Activated CD4-positive, alpha-beta T cell treated with anti-CD3 and anti-CD28 coated beads, Interleukin-2, Interleukin-4, amounts not matched to agents 100 ng/mL and 50 ng/mL, durations not matched to agents 16 hours and 8 hours (primary cell): ENCODE data around the gene SHLD2.
"Not testable (repeated sequence)": the region's sequence is repeated elsewhere in the genome, so short reads cannot be mapped to it uniquely, and the experiment has no call there.

Experiments
- DNase-seq: peaks from one replicate; pipeline ENCODE4 v3.0.0-alpha.2; 2020; ENCODE audit warnings: low spot score

The SHLD2 gene

DNA sequence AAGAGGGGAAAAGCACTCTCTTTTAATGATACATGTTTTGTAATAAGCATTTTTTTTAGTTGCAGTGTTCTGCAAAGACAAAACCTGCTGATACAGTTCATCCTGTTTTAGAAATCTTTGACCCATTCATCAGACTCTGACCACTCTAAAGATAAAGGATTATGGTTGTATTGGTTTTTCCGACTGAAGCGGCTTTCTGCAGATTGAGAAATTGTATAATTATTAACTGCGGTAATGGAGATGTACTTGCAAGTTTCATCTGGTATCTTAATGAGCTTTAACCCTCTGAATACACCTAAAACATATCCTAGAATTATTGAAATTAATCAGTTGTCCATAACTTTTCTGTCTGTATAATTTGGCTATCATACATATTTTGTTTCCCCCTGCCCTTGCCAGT lies 50.6 kb downstream of the SHLD2 start:
- not testable (repeated sequence) for DNase-seq

- DNase-seq, result not testable (repeated sequence)
These were observed 54.1 kb downstream of the SHLD2 start for GRCh38 chr10:87149020-87149609.

DNA sequence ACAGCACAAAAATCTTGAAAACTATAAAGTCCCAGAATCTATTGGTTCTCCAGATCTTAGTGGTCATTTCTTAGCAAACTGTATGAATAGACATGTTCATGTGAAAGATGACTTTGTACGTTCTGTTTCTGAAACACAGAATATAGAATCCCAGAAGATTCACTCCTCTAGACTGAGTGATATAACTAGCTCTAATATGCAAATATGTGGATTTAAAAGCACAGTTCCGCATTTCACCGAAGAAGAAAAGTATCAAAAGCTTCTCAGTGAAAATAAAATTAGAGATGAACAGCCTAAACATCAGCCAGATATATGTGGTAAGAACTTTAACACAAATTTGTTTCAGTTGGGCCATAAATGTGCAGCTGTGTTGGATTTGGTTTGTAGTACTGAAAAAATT lies 56.5 kb downstream of the SHLD2 start:
- DNase-seq, result not testable (repeated sequence)

- not testable (repeated sequence) for DNase-seq
These were observed 61.8 kb downstream of the SHLD2 start for GRCh38 chr10:87156841-87157240.

GRCh38 chr10:87157821-87158220 lies 62.8 kb downstream of the SHLD2 start:
- not testable (repeated sequence) for DNase-seq

DNA sequence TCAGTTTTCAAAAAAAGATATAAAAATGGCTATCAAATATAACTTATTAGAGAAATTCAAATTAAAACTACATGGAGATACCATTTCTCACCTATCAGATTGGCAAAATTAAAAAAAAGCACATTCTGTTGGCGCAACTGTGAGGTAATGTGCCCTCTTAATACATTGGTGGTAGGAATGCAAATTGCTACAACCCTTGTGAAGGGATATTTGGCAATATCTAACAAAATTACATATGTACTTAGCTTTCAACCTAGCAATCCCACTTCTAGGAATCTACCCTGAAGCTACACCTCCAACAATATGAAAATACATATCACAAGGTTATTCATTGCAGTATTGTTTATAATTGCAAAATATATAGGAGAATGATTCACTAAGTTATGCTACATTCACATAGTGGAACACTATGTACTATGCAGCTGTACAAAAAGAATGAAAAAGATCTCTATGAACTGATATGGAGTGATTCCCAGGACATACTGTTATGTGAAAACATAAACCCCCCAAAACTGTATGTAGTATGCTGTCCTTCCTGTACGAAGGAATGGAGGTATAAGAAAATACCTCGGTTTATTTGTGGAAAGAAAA lies 67.8 kb downstream of the SHLD2 start:
- DNase-seq, result not testable (repeated sequence)

DNA sequence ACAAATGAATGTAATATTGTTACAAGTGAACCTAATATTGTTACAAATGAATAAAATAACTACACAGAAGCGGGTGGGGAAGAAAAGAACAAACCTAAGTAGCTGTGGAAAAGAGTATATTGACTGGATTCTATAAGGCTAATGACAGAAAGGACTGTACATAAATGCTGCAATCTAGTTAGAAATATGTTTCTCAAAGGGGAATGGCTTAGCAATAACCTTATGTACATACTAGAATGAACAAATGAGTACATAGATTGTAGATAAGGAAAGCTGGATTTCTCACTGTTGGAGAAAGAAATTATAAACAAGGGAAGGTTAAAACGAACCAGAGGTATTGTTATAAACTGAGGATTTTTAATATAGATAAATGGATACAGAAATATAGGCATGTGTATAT lies 68.4 kb downstream of the SHLD2 start:
- not testable (repeated sequence) for DNase-seq

GRCh38 chr10:87169857-87170256 lies 74.9 kb downstream of the SHLD2 start:
- not testable (repeated sequence) for DNase-seq

GRCh38 chr10:87170705-87171104 lies 75.7 kb downstream of the SHLD2 start:
- not testable (repeated sequence) for DNase-seq

DNA sequence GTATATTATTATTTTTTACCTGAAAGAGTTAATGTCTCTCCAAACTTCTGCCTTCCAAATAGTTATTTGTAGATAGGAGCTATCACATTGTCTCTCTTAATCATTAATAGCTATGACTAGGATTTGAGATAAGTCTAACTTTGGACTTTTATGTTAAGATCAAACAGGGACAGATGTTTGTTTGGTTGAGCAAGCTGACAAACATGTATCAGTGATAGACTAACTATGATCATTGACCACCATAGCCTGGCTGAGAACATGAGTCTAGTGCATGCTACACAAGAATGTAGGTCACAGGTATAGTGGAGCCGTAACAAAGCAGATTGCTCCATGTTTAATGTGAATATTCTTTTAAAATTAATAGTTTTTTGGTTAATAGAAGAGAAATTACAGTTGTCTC lies 76.7 kb downstream of the SHLD2 start:
- not testable (repeated sequence) for DNase-seq

DNA sequence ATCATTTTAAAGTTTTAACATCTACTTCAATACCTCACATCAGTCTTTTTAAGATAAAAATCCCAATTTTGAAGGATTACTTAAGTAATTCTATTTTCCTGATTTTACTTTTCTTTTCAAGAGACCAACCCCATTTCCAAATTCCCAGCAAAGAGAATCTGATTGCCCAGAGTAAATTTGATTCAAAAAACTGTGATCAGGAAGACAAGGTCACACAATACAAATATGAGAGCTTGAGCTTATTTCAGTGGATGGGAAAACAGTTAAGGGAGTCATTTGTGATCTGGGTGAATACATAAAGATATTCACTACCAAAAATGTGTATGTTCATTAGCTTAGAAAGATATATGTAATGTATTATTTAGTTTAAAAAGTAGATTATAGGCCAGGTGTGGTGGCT lies 77.2 kb downstream of the SHLD2 start:
- DNase-seq, result not testable (repeated sequence)

DNA sequence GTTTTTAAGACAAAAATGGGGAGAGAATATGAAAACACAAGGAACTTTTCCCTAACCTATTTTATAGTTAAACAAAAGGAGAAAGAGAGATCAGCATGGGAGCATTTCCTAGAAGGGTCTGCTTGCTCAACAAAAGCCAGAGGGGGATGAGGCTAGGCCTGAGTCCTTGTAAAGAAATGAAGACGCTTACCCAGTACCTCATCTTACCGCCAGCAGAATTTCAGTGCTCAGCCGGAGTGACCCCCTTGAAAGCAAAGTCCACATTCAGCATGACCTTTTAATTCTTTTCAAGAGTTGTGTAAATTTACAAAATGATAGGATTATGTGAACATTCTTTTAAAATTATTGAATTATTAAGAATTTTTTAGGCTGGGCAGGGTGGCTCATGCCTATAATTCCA lies 82.6 kb downstream of the SHLD2 start:
- DNase-seq, result not testable (repeated sequence)

GRCh38 chr10:87184421-87184820 lies 89.4 kb downstream of the SHLD2 start:
- DNase-seq, result not testable (repeated sequence)

GRCh38 chr10:87186016-87186415 lies 91.0 kb downstream of the SHLD2 start:
- DNase-seq, result not testable (repeated sequence)

DNA sequence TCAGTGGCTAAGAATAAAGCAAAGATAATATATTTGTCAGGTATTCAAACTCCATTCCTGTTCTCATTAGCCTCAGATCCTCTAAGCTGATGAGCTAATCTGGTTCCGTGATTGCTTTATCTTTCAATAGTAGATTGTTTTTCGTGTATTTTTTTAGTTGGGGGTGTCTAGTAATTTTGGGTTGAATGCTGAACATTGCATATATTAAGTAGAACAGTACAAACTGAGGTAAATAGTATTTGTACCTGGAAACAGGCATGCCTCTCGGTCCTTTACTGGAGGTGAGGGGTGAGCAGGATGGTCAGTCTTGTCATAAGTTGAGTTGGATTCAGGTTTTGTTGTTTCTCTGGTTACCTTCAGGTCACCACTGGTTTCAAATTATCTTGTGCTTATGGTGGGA lies 92.6 kb downstream of the SHLD2 start:
- DNase-seq, result not testable (repeated sequence)

DNA sequence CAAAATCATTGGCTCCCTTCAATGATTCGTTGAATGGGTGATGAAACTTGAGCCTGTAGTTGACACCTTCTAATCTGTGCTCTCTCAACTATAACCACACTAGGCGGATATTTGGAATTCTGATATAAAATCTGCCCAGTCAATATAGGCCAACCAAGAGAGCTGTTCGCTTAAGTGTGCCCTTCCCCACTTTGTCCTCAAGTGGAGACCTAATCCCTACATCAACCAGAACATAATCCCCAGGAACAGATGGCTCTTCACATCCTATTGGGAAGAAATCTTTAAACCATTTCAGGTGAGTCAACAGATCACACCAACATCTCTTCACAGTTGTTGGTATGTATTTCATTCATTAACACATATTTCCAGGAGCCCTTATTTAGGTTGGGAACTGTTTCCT lies 96.8 kb downstream of the SHLD2 start:
- DNase-seq, result not testable (repeated sequence)

DNA sequence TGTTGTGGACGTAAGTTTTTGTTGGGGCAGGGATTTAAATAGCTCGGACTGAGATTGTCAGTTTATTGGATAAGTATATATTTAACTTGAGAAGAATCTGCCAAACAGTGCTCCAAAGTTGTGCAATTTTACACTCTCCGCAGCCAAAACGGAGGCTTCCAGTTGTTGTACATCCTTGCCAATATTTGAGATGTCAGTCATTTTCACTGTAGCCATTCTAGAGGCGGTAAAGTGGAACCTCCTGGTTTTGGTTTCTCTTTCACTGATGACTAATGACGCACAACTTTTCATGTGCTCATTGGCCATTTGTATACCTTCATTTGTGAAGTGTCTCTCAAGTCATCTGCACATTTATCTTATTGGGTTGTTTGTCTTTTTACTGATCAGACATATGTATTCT lies 105.9 kb downstream of the SHLD2 start:
- DNase-seq, result peak; percentile 64

- DNase-seq, result not testable (repeated sequence)
These were observed 109.8 kb downstream of the SHLD2 start for GRCh38 chr10:87204801-87205200.

GRCh38 chr10:87206922-87207321 lies 111.9 kb downstream of the SHLD2 start:
- not testable (repeated sequence) for DNase-seq

- not testable (repeated sequence) for DNase-seq
These were observed 115.3 kb downstream of the SHLD2 start for GRCh38 chr10:87210309-87210708.

DNA sequence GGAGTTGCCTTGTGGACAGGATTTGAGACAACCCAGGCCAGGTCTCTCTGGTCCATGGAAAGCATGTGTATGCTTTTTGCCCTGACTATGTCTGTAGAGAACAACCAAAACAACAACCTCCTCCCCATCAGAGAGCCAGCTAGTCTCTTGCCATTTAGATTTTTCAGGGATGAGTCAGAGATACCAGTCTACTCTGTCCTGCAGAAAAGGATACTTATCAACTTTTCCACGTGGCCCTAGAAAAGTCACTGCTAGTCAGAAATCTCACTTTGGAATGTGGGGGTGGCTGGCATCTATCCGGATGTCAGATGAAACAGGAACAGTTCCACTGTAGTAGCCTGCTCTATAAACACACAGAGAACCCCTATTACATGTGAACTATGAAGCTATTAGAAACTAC lies 116.8 kb downstream of the SHLD2 start:
- DNase-seq, result not testable (repeated sequence)

GRCh38 chr10:87213150-87213765 lies 118.3 kb downstream of the SHLD2 start:
- not testable (repeated sequence) for DNase-seq

DNA sequence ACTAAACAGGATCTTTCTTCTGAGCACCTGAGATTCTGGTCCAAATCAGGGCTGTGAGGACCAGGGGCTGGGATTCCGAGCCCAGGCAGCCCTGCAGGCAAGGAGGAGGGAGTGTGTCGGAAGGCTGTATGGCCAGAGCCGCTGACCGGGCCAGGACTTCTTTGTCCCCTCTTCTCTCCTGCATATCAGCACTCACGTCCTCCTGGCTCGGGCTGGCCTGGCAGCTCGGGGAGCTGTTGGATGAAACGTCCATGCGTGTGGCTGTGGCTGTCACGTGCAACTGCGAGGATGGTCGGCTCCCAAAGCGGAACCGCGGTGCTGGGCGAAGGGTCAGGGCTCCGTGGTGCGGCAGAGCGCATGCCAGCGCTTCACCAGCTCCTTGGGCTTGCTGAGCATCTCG lies 118.8 kb downstream of the SHLD2 start:
- DNase-seq, result not testable (repeated sequence)
